ENCODE measurements around the gene TNFRSF19.

DNA sequence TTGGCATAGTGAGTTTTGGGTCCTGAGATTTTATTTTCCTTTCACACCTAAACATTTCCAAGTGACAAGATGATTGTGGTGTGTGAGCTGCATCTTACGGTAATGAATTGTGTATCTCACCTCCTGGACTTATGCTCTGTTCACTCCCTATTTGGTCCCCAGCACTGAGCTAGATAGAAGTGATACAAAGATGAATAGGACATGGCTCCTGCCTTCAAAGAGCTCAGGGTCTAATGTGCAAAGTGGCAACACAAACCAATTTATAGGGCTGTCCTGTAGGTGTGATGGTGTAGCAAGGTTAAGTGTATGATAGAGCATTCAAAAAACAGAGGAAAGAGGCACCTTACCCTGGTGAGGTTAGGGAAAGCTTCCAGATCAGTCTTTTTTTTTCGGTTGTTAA is 17.6 kb upstream of the TNFRSF19 start:
- TF ChIP-seq, protein P1, sequence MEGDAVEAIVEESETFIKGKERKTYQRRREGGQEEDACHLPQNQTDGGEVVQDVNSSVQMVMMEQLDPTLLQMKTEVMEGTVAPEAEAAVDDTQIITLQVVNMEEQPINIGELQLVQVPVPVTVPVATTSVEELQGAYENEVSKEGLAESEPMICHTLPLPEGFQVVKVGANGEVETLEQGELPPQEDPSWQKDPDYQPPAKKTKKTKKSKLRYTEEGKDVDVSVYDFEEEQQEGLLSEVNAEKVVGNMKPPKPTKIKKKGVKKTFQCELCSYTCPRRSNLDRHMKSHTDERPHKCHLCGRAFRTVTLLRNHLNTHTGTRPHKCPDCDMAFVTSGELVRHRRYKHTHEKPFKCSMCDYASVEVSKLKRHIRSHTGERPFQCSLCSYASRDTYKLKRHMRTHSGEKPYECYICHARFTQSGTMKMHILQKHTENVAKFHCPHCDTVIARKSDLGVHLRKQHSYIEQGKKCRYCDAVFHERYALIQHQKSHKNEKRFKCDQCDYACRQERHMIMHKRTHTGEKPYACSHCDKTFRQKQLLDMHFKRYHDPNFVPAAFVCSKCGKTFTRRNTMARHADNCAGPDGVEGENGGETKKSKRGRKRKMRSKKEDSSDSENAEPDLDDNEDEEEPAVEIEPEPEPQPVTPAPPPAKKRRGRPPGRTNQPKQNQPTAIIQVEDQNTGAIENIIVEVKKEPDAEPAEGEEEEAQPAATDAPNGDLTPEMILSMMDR (IDR thresholded peaks at IDR 0.05) = no peak
- TF ChIP-seq EP300 (IDR thresholded peaks at IDR 0.05) = no peak
- no peak for TF ChIP-seq POLR2AphosphoS5 (IDR thresholded peaks at IDR 0.05)

Measured in stomach (tissue), 4 donors.